GM13977 (cell line): ENCODE data around the gene VSIG4.

Experiments used
- DNase-seq: peaks from one replicate; pipeline ENCODE4 v3.0.0; 2012; ENCODE audit warnings: low spot score
- CTCF ChIP-seq: IDR thresholded peaks from 2 replicates; pipeline ENCODE4 v1.5.1; 2012; ENCODE audit warnings: mild to moderate bottlenecking, control low read depth; ENCODE audit not compliant: insufficient read depth; ENCODE audit errors: extremely low read depth, missing control alignments
- in situ Hi-C: fragments of 300-500 bp; cut with MboI; formaldehyde crosslinking; loops from one replicate; pipeline ENCODE4 v1.12.0; 2022; ENCODE audit warnings: low sequenced_read_pairs, low pct_unique_long_range_greater_than_20kb, mixed read lengths, inconsistent platforms; ENCODE audit not compliant: unreplicated experiment

The VSIG4 gene

DNA sequence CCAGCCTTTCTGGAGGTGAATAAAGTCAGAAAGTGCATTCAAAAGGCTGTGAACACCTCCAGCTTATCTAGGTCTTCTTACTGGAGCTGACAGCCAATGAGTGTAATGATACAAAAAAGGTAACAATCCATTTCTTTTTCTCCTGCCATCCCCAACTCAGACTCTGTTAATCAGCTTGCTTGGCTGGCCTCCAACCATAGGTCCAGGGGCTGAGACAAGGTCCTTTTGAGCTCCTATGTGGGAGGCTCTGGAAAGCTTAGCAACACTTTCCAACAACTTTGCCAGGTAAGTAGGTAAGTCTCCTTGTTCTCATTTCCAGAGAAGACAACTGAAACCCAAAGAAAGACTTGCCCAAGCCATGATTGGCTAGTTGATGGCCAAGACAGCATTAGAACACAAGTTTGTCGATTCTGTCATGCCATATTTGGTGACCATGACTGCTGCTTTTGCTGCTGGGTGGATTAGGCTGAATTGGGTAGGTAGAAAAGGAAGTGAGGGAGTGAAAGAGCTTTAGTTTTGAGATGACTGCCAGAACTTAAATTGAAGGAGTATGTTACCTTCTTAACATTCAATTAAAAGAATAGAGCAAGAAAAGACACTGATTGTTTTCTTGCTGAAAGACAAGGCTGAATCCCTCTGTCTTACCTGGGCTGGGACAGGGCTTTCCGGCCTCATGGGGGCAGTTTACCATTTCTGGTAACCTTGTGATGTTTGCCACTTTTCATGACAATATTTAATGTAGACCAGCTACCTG lies 22.8 kb downstream of the VSIG4 start:
- in situ Hi-C loops: no loop called here
- peak; percentile 23 for TF ChIP-seq CTCF
- DNase-seq: no peak

- DNase-seq: peak; percentile 2
Measured at GRCh38 chrX:66015900-66016689, 23.8 kb downstream of the VSIG4 start.

DNA sequence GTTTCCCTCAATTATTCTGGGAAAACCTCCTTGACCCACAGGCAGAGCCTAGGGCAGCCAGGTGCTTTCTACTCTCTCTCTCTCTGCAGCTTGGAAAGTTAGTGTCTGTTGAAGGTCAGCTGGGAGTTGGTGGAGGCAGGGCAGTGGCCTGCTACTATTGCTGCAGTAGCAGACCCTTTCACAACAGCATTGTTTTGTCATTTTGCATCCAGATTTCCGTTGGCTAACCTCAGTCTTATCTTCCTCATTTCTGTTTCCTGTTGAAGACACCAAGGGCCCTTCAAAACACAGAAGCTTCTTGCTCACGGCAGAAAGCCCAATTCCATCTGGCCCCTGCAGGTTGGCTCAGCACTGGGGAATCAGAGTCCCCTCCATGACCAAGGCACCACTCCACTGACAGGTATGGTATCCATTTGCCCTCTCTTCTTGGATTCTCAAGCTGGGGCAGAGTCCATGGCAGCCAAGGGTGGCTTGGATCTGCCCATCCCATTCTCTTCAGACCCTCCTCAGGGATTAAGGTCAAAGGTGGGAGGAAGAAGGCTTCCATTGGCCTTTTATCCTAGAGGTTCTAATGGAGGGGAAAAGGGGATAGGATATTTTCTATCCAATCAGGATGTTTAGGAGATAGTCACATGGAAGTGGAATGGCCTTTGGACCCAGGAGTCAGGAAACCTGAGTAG lies 24.6 kb downstream of the VSIG4 start:
- in situ Hi-C loops: no loop called here
- no peak for DNase-seq
- TF ChIP-seq CTCF: no peak

More at GRCh38 chrX:66015900-66016689, 23.8 kb downstream of the VSIG4 start:
- in situ Hi-C loops: no loop called here
- no peak for TF ChIP-seq CTCF

DNA sequence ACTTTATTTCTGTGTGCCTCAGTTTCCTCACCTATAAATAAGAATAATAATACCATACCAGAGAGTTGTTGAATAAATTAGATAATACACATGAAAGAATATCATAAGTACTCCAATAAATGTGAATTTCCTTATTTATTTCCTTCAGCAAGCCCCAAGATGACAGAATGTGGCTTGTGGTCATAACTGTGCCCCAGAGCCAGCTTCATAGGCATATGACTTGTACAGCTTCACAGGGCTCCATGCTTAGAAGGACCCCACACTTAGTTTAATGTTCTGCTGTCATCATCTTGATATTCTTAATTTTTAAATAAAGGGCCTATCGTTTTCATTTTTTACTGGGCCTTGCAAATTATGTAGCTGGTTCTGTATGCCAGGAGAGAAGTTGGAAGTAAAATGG lies 25.3 kb downstream of the VSIG4 start:
- in situ Hi-C loops: no loop called here
- DNase-seq: no peak
- TF ChIP-seq CTCF: no peak

- no peak for DNase-seq
- in situ Hi-C loops: no loop called here
- no peak for TF ChIP-seq CTCF
Measured at GRCh38 chrX:66014084-66014483, 25.8 kb downstream of the VSIG4 start.

GRCh38 chrX:66013194-66013816 lies 26.6 kb downstream of the VSIG4 start:
- DNase-seq: no peak
- in situ Hi-C loops: no loop called here
- TF ChIP-seq CTCF: no peak
